ENCODE results near the gene B3GALNT1.

The B3GALNT1 gene

GRCh38 chr3:161104561-161105551 is at the start of gene B3GALNT1:
TSS of gene B3GALNT1 (minus strand) at chr3:161105349. CDS start at chr3:161086754, 18,595 bp downstream.
- peak; percentile 79 for DNase-seq (ENCODE audit: low spot score)

GRCh38 chr3:161153480-161153879 is 48.3 kb upstream of the B3GALNT1 start:
- DNase-seq (ENCODE audit: low spot score) = no peak

- DNase-seq (ENCODE audit: low spot score) = no peak
These were observed 44.9 kb upstream of the B3GALNT1 start for GRCh38 chr3:161150001-161150525.

- DNase-seq (ENCODE audit: low spot score) = no peak
These were observed 44.4 kb upstream of the B3GALNT1 start for GRCh38 chr3:161149529-161149928.

- no peak for DNase-seq (ENCODE audit: low spot score)
These were observed 43.8 kb upstream of the B3GALNT1 start for GRCh38 chr3:161148832-161149475.

- DNase-seq (ENCODE audit: low spot score) = no peak
These were observed 37.3 kb upstream of the B3GALNT1 start for GRCh38 chr3:161142486-161142885.

GRCh38 chr3:161139686-161140085 is 34.5 kb upstream of the B3GALNT1 start:
- DNase-seq (ENCODE audit: low spot score) = no peak

GRCh38 chr3:161137260-161137659 is 32.1 kb upstream of the B3GALNT1 start:
- DNase-seq (ENCODE audit: low spot score) = no peak

- no peak for DNase-seq (ENCODE audit: low spot score)
These were observed 27.2 kb upstream of the B3GALNT1 start for GRCh38 chr3:161132391-161132790.

GRCh38 chr3:161126495-161126894 is 21.3 kb upstream of the B3GALNT1 start:
- no peak for DNase-seq (ENCODE audit: low spot score)

- DNase-seq (ENCODE audit: low spot score) = no peak
These were observed 12.5 kb upstream of the B3GALNT1 start for GRCh38 chr3:161117646-161118045.

- peak; percentile 20 for DNase-seq (ENCODE audit: low spot score)
These were observed 3.7 kb upstream of the B3GALNT1 start for GRCh38 chr3:161108840-161109239.

- DNase-seq (ENCODE audit: low spot score) = no peak
These were observed 2.2 kb upstream of the B3GALNT1 start for GRCh38 chr3:161107311-161107710.

GRCh38 chr3:161103776-161104385 is 1.3 kb downstream of the B3GALNT1 start:
- DNase-seq (ENCODE audit: low spot score) = no peak

- no peak for DNase-seq (ENCODE audit: low spot score)
These were observed 3.5 kb downstream of the B3GALNT1 start for GRCh38 chr3:161101609-161102008.

- DNase-seq (ENCODE audit: low spot score) = no peak
These were observed 4.2 kb downstream of the B3GALNT1 start for GRCh38 chr3:161100994-161101393.

GRCh38 chr3:161096771-161097367 is 8.3 kb downstream of the B3GALNT1 start:
- no peak for DNase-seq (ENCODE audit: low spot score)

GRCh38 chr3:161093895-161094294 is 11.3 kb downstream of the B3GALNT1 start:
- no peak for DNase-seq (ENCODE audit: low spot score)

GRCh38 chr3:161084277-161084676 is 20.9 kb downstream of the B3GALNT1 start:
- no peak for DNase-seq (ENCODE audit: low spot score)

- no peak for DNase-seq (ENCODE audit: low spot score)
These were observed 22.0 kb downstream of the B3GALNT1 start for GRCh38 chr3:161083131-161083530.

GRCh38 chr3:161082063-161082462 is 23.1 kb downstream of the B3GALNT1 start:
- peak; percentile 12 for DNase-seq (ENCODE audit: low spot score)

- DNase-seq (ENCODE audit: low spot score) = no peak
These were observed 23.5 kb downstream of the B3GALNT1 start for GRCh38 chr3:161081633-161082032.
